ENCODE results near the gene DUSP1. TPM values are rescaled to one million over a fixed set of nuclear protein-coding genes. Genes with fewer than 3 reads are reported as not detected.

The DUSP1 gene
- total RNA-seq, 1 experiment from 2014 or later, result 522 TPM

GRCh38 chr5:172723508-172723907 is 47.5 kb downstream of the DUSP1 start:
- no peak for ATAC-seq
- Histone ChIP-seq H3K9me3 (ENCODE audit: low read length) (no peaks in the 10 kb centered on the region), H3K27ac (ENCODE audit: low read length) (no peak overlapping the region), H3K4me1 (ENCODE audit: insufficient read depth, low read length) (no peaks in the 10 kb centered on the region), H3K9me2 (replicated peaks; ENCODE audit: low read length) (no peaks in the 10 kb centered on the region), H3K4me2 (ENCODE audit: low read length) (no peak overlapping the region), H2AFZ (ENCODE audit: low read length) (no peak overlapping the region), H3K4me3 (ENCODE audit: low read length) (no peak overlapping the region), H3K9ac (ENCODE audit: low read length) (no peak overlapping the region), H3K36me3 (ENCODE audit: low read depth, low read length) (no peaks in the 10 kb centered on the region), H3F3A (ENCODE audit: low read length, unreplicated experiment) (no peaks in the 10 kb centered on the region), H3K79me2 (ENCODE audit: low read length) (no peaks in the 10 kb centered on the region), H4K20me1 (ENCODE audit: low read length) (no peaks in the 10 kb centered on the region), H3K27me3 (ENCODE audit: low read length) (no peaks in the 10 kb centered on the region)
- CTCF ChIA-PET, result interaction anchor here (0.6 kb wide), 1 partner anchor 10 kb away, joined by 3 read pairs; no protein-coding TSS in a partner anchor
- BruUV-seq (replicated peaks), result no TSS peak
- POLR2A ChIA-PET (ENCODE audit: unreplicated experiment), result no interaction called here
- no peak for DNase-seq
- intact Hi-C loops (cut with micrococcal nuclease), result no loop called here
- TF ChIP-seq, protein P1, sequence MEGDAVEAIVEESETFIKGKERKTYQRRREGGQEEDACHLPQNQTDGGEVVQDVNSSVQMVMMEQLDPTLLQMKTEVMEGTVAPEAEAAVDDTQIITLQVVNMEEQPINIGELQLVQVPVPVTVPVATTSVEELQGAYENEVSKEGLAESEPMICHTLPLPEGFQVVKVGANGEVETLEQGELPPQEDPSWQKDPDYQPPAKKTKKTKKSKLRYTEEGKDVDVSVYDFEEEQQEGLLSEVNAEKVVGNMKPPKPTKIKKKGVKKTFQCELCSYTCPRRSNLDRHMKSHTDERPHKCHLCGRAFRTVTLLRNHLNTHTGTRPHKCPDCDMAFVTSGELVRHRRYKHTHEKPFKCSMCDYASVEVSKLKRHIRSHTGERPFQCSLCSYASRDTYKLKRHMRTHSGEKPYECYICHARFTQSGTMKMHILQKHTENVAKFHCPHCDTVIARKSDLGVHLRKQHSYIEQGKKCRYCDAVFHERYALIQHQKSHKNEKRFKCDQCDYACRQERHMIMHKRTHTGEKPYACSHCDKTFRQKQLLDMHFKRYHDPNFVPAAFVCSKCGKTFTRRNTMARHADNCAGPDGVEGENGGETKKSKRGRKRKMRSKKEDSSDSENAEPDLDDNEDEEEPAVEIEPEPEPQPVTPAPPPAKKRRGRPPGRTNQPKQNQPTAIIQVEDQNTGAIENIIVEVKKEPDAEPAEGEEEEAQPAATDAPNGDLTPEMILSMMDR (conservative IDR thresholded peaks at IDR 0.05; ENCODE audit: low read depth, low read length), result no peak
- TF ChIP-seq EZH2phosphoT487 (IDR thresholded peaks at IDR 0.05; ENCODE audit: borderline replicate concordance, low read length) (no peak), EZH2 (IDR thresholded peaks at IDR 0.05; ENCODE audit: low read length, unreplicated experiment) (no peak)

GRCh38 chr5:172722327-172722815 is 48.6 kb downstream of the DUSP1 start:
- ATAC-seq (no peak), DNase-seq (no peak)
- Histone ChIP-seq H3K9ac (ENCODE audit: low read length) (no peak overlapping the region), H4K20me1 (ENCODE audit: low read length) (no peaks in the 10 kb centered on the region), H3K27ac (ENCODE audit: low read length) (no peak overlapping the region), H3K4me1 (ENCODE audit: insufficient read depth, low read length) (no peaks in the 10 kb centered on the region), H3K36me3 (ENCODE audit: low read depth, low read length) (no peaks in the 10 kb centered on the region), H3K4me3 (ENCODE audit: low read length) (no peak overlapping the region), H3K9me3 (ENCODE audit: low read length) (no peaks in the 10 kb centered on the region), H3F3A (ENCODE audit: low read length, unreplicated experiment) (no peaks in the 10 kb centered on the region), H2AFZ (ENCODE audit: low read length) (no peak overlapping the region), H3K79me2 (ENCODE audit: low read length) (no peaks in the 10 kb centered on the region), H3K27me3 (ENCODE audit: low read length) (no peaks in the 10 kb centered on the region), H3K9me2 (replicated peaks; ENCODE audit: low read length) (no peaks in the 10 kb centered on the region), H3K4me2 (ENCODE audit: low read length) (no peak overlapping the region)
- ChIA-PET POLR2A (ENCODE audit: unreplicated experiment) (no interaction called here), CTCF (no interaction called here)
- intact Hi-C loops (cut with micrococcal nuclease), result no loop called here
- TF ChIP-seq EZH2 (IDR thresholded peaks at IDR 0.05; ENCODE audit: low read length, unreplicated experiment) (no peak), EZH2phosphoT487 (IDR thresholded peaks at IDR 0.05; ENCODE audit: borderline replicate concordance, low read length) (no peak)
- TF ChIP-seq, protein P1 (conservative IDR thresholded peaks at IDR 0.05; ENCODE audit: low read depth, low read length), result no peak
- BruUV-seq (replicated peaks), result no TSS peak

DNA sequence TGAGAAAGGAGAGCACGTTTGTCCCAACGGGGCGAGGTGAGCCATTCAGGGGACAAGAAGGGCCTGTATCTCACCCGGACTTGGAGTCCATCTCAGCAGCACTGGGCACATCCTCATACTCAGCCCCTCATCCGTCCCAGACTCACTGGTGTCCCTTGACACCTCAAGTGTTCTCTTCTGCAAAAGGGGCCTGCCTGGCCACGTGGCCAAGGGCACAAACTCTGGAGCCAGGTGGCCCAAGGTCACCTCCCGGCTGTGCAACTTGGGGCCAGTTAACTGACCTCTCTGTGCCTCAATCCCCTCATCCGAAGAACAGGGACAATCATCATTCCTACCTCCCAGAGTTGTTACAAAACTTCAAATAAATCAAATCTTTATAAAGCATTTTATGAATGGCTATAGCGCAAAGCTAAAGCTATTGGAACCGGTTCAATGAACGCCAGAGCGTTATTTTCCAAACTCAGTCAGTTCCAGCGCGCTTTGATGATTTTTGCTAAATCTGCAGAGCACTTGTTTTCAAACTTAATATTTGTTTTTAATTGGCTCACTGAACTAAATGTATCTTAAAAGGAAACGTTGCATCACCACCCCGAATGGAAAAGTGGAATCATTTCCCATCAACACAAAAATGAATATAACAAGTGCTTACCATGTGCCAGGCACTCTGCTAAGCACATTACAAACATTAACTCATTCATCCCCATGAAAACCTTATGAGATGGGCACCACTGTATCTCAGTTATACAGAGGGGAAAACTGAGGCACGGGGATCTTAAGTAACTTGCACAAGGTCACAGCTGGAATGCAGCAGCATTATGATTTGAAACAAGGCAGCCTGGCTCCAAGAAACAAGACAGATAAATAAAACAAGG is 49.3 kb downstream of the DUSP1 start:
- ChIA-PET CTCF (no interaction called here), POLR2A (ENCODE audit: unreplicated experiment) (no interaction called here)
- Histone ChIP-seq H3K9ac (ENCODE audit: low read length) (no peak overlapping the region), H3K79me2 (ENCODE audit: low read length) (no peaks in the 10 kb centered on the region), H2AFZ (ENCODE audit: low read length) (no peak overlapping the region), H3K9me3 (ENCODE audit: low read length) (no peaks in the 10 kb centered on the region), H4K20me1 (ENCODE audit: low read length) (no peaks in the 10 kb centered on the region), H3K4me1 (ENCODE audit: insufficient read depth, low read length) (no peaks in the 10 kb centered on the region), H3F3A (ENCODE audit: low read length, unreplicated experiment) (no peaks in the 10 kb centered on the region), H3K36me3 (ENCODE audit: low read depth, low read length) (no peaks in the 10 kb centered on the region), H3K27ac (ENCODE audit: low read length) (no peak overlapping the region), H3K4me3 (ENCODE audit: low read length) (no peak overlapping the region), H3K27me3 (ENCODE audit: low read length) (no peaks in the 10 kb centered on the region), H3K4me2 (ENCODE audit: low read length) (no peak overlapping the region), H3K9me2 (replicated peaks; ENCODE audit: low read length) (no peaks in the 10 kb centered on the region)
- ATAC-seq, result no peak
- intact Hi-C loops (cut with micrococcal nuclease), result no loop called here
- TF ChIP-seq EZH2phosphoT487 (IDR thresholded peaks at IDR 0.05; ENCODE audit: borderline replicate concordance, low read length) (no peak), EZH2 (IDR thresholded peaks at IDR 0.05; ENCODE audit: low read length, unreplicated experiment) (no peak)
- TF ChIP-seq, protein P1 (conservative IDR thresholded peaks at IDR 0.05; ENCODE audit: low read depth, low read length), result no peak
- BruUV-seq (replicated peaks), result no TSS peak
- no peak for DNase-seq

All from PC-3 (cell line).